Effector memory CD4-positive, alpha-beta T cell (primary cell): ENCODE measurements around the gene C17orf100.
"Not testable (repeated sequence)": the region's sequence is repeated elsewhere in the genome, so short reads cannot be mapped to it uniquely, and the experiment has no call there.

Source experiments
- DNase-seq, 3 donors: peaks; one replicate each; pipeline ENCODE4 v3.0.0-alpha.2; 2020
- H3K27ac ChIP-seq: 2 replicates; pipeline ENCODE4 v1.7.0; 2013; ENCODE audit warnings: mild to moderate bottlenecking, low read length, moderate library complexity; ENCODE audit not compliant: insufficient read depth, poor library complexity, severe bottlenecking
- H3K27me3 ChIP-seq: replicated peaks from 2 replicates; pipeline ENCODE4 v1.7.0; 2013; ENCODE audit warnings: mild to moderate bottlenecking, low read length; ENCODE audit not compliant: insufficient read depth, control insufficient read depth, poor library complexity, severe bottlenecking
- H3K36me3 ChIP-seq: 2 replicates; pipeline ENCODE4 v1.7.0; 2013; ENCODE audit warnings: mild to moderate bottlenecking, low read length, moderate library complexity; ENCODE audit not compliant: control insufficient read depth, insufficient read depth
- H3K4me1 ChIP-seq: 2 replicates; pipeline ENCODE4 v1.7.0; 2013; ENCODE audit warnings: low read length, mild to moderate bottlenecking; ENCODE audit not compliant: control insufficient read depth, insufficient read depth, poor library complexity, severe bottlenecking
- H3K4me3 ChIP-seq: 2 replicates; pipeline ENCODE4 v1.7.0; 2013; ENCODE audit warnings: low read length, low read depth, mild to moderate bottlenecking; ENCODE audit not compliant: insufficient read depth, poor library complexity, severe bottlenecking
- H3K9me3 ChIP-seq: 2 replicates; pipeline ENCODE4 v1.7.0; 2013; ENCODE audit warnings: mild to moderate bottlenecking, low read length, moderate library complexity; ENCODE audit not compliant: control insufficient read depth

The C17orf100 gene

GRCh38 chr17:6688944-6689343, 37.4 kb downstream of the C17orf100 start:
- Histone ChIP-seq H3K4me3 (no peak overlapping the region), H3K9me3 (no peaks in the 10 kb centered on the region), H3K36me3 (no peaks in the 10 kb centered on the region), H3K4me1 (no peaks in the 10 kb centered on the region), H3K27ac (no peak overlapping the region), H3K27me3 (no peaks in the 10 kb centered on the region)
- DNase-seq: no peak

GRCh38 chr17:6690641-6691040, 39.1 kb downstream of the C17orf100 start:
- no peak for DNase-seq
- Histone ChIP-seq H3K27me3 (no peaks in the 10 kb centered on the region), H3K9me3 (no peaks in the 10 kb centered on the region)

GRCh38 chr17:6691546-6691945, 40.0 kb downstream of the C17orf100 start:
- no peaks in the 10 kb centered on the region for H3K9me3 ChIP-seq
- H3K27ac ChIP-seq: no peak overlapping the region
- H3K36me3 ChIP-seq: no peaks in the 10 kb centered on the region
- H3K4me3 ChIP-seq: no peak overlapping the region
- H3K27me3 ChIP-seq: no peaks in the 10 kb centered on the region
- no peak for DNase-seq
- H3K4me1 ChIP-seq: no peaks in the 10 kb centered on the region

More at GRCh38 chr17:6690641-6691040, 39.1 kb downstream of the C17orf100 start:
- H3K36me3 ChIP-seq: no peaks in the 10 kb centered on the region
- no peak overlapping the region for H3K4me3 ChIP-seq
- no peaks in the 10 kb centered on the region for H3K4me1 ChIP-seq
- H3K27ac ChIP-seq: no peak overlapping the region

GRCh38 chr17:6691958-6692357, 40.4 kb downstream of the C17orf100 start:
- not testable (repeated sequence) for H3K4me1 ChIP-seq, H3K36me3 ChIP-seq, H3K4me3 ChIP-seq, DNase-seq, H3K9me3 ChIP-seq, H3K27me3 ChIP-seq, H3K27ac ChIP-seq

GRCh38 chr17:6695051-6695450, 43.5 kb downstream of the C17orf100 start:
- Histone ChIP-seq H3K4me1 (no peaks in the 10 kb centered on the region), H3K36me3 (no peaks in the 10 kb centered on the region), H3K9me3 (no peaks in the 10 kb centered on the region), H3K27ac (no peak overlapping the region), H3K27me3 (no peaks in the 10 kb centered on the region), H3K4me3 (no peak overlapping the region)
- no peak for DNase-seq

- DNase-seq: no peak
- no peaks in the 10 kb centered on the region for H3K27me3 ChIP-seq
- no peaks in the 10 kb centered on the region for H3K36me3 ChIP-seq
- H3K27ac ChIP-seq: no peak overlapping the region
- H3K4me3 ChIP-seq: no peak overlapping the region
- H3K4me1 ChIP-seq: no peaks in the 10 kb centered on the region
- no peaks in the 10 kb centered on the region for H3K9me3 ChIP-seq
These were observed 44.0 kb downstream of the C17orf100 start for GRCh38 chr17:6695565-6695964.

GRCh38 chr17:6696906-6697305, 45.3 kb downstream of the C17orf100 start:
- no peaks in the 10 kb centered on the region for H3K9me3 ChIP-seq
- no peaks in the 10 kb centered on the region for H3K27me3 ChIP-seq
- no peak overlapping the region for H3K27ac ChIP-seq
- H3K4me3 ChIP-seq: no peak overlapping the region
- no peaks in the 10 kb centered on the region for H3K4me1 ChIP-seq
- DNase-seq: no peak
- H3K36me3 ChIP-seq: no peaks in the 10 kb centered on the region

- Histone ChIP-seq H3K4me1 (no peaks in the 10 kb centered on the region), H3K9me3 (no peaks in the 10 kb centered on the region), H3K36me3 (no peaks in the 10 kb centered on the region), H3K27ac (no peak overlapping the region), H3K4me3 (no peak overlapping the region), H3K27me3 (no peaks in the 10 kb centered on the region)
- no peak for DNase-seq
These were observed 46.4 kb downstream of the C17orf100 start for GRCh38 chr17:6698004-6698403.

- H3K4me3 ChIP-seq: no peak overlapping the region
- no peaks in the 10 kb centered on the region for H3K9me3 ChIP-seq
- no peaks in the 10 kb centered on the region for H3K36me3 ChIP-seq
- H3K27me3 ChIP-seq: no peaks in the 10 kb centered on the region
- DNase-seq: no peak
- H3K4me1 ChIP-seq: no peaks in the 10 kb centered on the region
- H3K27ac ChIP-seq: no peak overlapping the region
These were observed 48.7 kb downstream of the C17orf100 start for GRCh38 chr17:6699997-6700947.

- Histone ChIP-seq H3K4me1 (no peaks in the 10 kb centered on the region), H3K27ac (no peak overlapping the region), H3K27me3 (no peaks in the 10 kb centered on the region), H3K9me3 (no peaks in the 10 kb centered on the region), H3K36me3 (no peaks in the 10 kb centered on the region), H3K4me3 (no peak overlapping the region)
- DNase-seq: no peak
These were observed 49.4 kb downstream of the C17orf100 start for GRCh38 chr17:6700948-6701307.
